Thoracic aorta (tissue), 2 donors: Measurements from ENCODE around the gene PARD3B. TPM values are rescaled to one million over a fixed set of nuclear protein-coding genes. Genes with fewer than 3 reads are reported as not detected.

Experiments
- ATAC-seq: fragments of 150-250 bp; one replicate; pipeline ENCODE4 v1.8.0; 2017; ENCODE audit warnings: low read depth; ENCODE audit not compliant: insufficient number of reproducible peaks, low FRiP score
- DNase-seq: peaks from one replicate; pipeline ENCODE4 v3.0.0-alpha.2; 2020; ENCODE audit warnings: low spot score
- H3K27ac ChIP-seq, 2 donors: fragments of 200-600 bp; sonication (generic); 1 replicate in 1 of 2; 2 replicates in 1 of 2; pipeline ENCODE4 v1.5.1; 2016; ENCODE audit warnings: mild to moderate bottlenecking in 2 of 2, moderate library complexity in 2 of 2
- H3K27me3 ChIP-seq: fragments of 200-600 bp; sonication (generic); replicated peaks from 2 replicates; pipeline ENCODE4 v1.6.0; 2016; ENCODE audit warnings: mild to moderate bottlenecking; ENCODE audit not compliant: insufficient read depth
- H3K36me3 ChIP-seq: fragments of 200-600 bp; sonication (generic); one replicate; pipeline ENCODE4 v1.5.1; 2016
- H3K4me1 ChIP-seq, 2 donors: fragments of 200-600 bp; sonication (generic); 1 replicate in 1 of 2; 2 replicates in 1 of 2; pipeline versions ENCODE4 v1.5.1 to v1.6.0; 2016; ENCODE audit warnings: low read depth in 2 of 2, mild to moderate bottlenecking in 1 of 2; ENCODE audit not compliant: control insufficient read depth in 1 of 2
- H3K4me3 ChIP-seq: fragments of 200-600 bp; sonication (generic); 2 replicates; pipeline ENCODE4 v1.5.1; 2016; ENCODE audit warnings: mild to moderate bottlenecking
- H3K9me3 ChIP-seq: fragments of 200-600 bp; sonication (generic); 2 replicates; pipeline ENCODE4 v1.5.1; 2016
- total RNA-seq, 2 donors: library from RNA; depleted of rRNA; stranded (reverse); fragments of >200 nt; gene quantifications; one replicate each; pipeline versions ENCODE4 v1.1.0 to v1.2.3, GENCODE V29; 2016
- TF ChIP-seq, protein P1 (sequence below): fragments of 200-600 bp; sonication (generic); IDR thresholded peaks from one replicate; pipeline ENCODE4 v1.5.1; 2019; ENCODE audit warnings: antibody characterized with exemption

The PARD3B gene
- total RNA-seq, 2 donors from 2014 or later, result 25.7 to 34.5 TPM

DNA sequence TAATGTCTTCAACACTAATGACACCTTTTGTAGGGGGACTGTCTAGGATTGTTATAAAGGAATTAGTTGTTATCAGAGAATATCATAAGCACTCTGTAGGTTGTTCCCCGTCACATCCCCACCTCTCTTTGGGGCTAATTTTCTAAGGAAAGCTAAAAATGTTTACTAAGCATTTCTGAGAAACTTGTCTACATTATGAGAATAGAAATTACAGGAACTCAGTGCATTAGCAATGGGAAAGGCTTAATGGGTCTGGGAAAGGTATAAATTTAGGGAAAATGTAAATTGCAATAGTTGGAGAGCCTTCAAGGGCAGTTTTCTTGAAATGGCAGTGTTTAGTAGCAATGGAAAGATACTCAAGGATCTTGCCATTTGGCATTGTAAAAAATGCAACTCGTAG, 879.8 kb downstream of the PARD3B start:
- ATAC-seq (no peak), DNase-seq (no peak)
- Histone ChIP-seq H3K36me3 (no peaks in the 10 kb centered on the region), H3K27ac (no peak overlapping the region), H3K4me3 (no peak overlapping the region), H3K4me1 (no peaks in the 10 kb centered on the region), H3K27me3 (no peaks in the 10 kb centered on the region), H3K9me3 (no peaks in the 10 kb centered on the region)
- TF ChIP-seq, protein P1, sequence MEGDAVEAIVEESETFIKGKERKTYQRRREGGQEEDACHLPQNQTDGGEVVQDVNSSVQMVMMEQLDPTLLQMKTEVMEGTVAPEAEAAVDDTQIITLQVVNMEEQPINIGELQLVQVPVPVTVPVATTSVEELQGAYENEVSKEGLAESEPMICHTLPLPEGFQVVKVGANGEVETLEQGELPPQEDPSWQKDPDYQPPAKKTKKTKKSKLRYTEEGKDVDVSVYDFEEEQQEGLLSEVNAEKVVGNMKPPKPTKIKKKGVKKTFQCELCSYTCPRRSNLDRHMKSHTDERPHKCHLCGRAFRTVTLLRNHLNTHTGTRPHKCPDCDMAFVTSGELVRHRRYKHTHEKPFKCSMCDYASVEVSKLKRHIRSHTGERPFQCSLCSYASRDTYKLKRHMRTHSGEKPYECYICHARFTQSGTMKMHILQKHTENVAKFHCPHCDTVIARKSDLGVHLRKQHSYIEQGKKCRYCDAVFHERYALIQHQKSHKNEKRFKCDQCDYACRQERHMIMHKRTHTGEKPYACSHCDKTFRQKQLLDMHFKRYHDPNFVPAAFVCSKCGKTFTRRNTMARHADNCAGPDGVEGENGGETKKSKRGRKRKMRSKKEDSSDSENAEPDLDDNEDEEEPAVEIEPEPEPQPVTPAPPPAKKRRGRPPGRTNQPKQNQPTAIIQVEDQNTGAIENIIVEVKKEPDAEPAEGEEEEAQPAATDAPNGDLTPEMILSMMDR, result no peak

- TF ChIP-seq, protein P1, result no peak
- no peak overlapping the region for H3K27ac ChIP-seq
Measured at GRCh38 chr2:205427112-205427511, 881.8 kb downstream of the PARD3B start.

GRCh38 chr2:205428811-205429210, 883.5 kb downstream of the PARD3B start:
- no peaks in the 10 kb centered on the region for H3K9me3 ChIP-seq
- no peaks in the 10 kb centered on the region for H3K36me3 ChIP-seq
- H3K4me1 ChIP-seq, result no peaks in the 10 kb centered on the region
- ATAC-seq, result no peak
- H3K27me3 ChIP-seq, result no peaks in the 10 kb centered on the region
- H3K4me3 ChIP-seq, result no peak overlapping the region
- no peak for DNase-seq
- H3K27ac ChIP-seq, result no peak overlapping the region
- TF ChIP-seq, protein P1, result no peak

More at GRCh38 chr2:205427112-205427511, 881.8 kb downstream of the PARD3B start:
- no peaks in the 10 kb centered on the region for H3K27me3 ChIP-seq
- DNase-seq, result no peak
- H3K4me1 ChIP-seq, result no peaks in the 10 kb centered on the region
- no peak for ATAC-seq
- H3K4me3 ChIP-seq, result no peak overlapping the region
- H3K36me3 ChIP-seq, result no peaks in the 10 kb centered on the region
- H3K9me3 ChIP-seq, result no peaks in the 10 kb centered on the region

GRCh38 chr2:205435970-205436369, 890.7 kb downstream of the PARD3B start:
- DNase-seq (no peak), ATAC-seq (no peak)
- no peak overlapping the region for H3K4me3 ChIP-seq
- no peaks in the 10 kb centered on the region for H3K9me3 ChIP-seq
- H3K4me1 ChIP-seq, result no peaks in the 10 kb centered on the region
- no peak overlapping the region for H3K27ac ChIP-seq
- TF ChIP-seq, protein P1, result no peak
- no peaks in the 10 kb centered on the region for H3K36me3 ChIP-seq
- H3K27me3 ChIP-seq, result no peaks in the 10 kb centered on the region

DNA sequence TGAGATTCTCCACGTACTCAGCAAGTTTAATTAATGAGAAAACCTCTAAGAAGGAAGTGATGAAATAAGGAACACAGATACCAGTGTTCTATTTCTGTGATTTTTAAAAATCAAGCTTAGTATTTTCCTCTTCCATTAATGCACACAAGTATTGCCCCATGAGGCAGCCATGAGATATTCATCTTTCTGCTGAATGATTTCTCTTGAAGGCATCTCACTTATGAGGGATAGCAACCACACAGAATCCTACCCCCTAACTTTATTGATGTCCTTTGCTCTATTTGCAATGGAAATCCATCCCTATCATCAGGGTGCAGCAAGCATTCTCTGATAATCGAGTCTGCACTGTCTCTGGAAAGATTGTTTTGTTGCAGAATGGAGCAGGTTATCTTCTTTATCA, 893.0 kb downstream of the PARD3B start:
- DNase-seq (no peak), ATAC-seq (no peak)
- no peaks in the 10 kb centered on the region for H3K9me3 ChIP-seq
- no peak overlapping the region for H3K4me3 ChIP-seq
- no peaks in the 10 kb centered on the region for H3K4me1 ChIP-seq
- H3K36me3 ChIP-seq, result no peaks in the 10 kb centered on the region
- no peak overlapping the region for H3K27ac ChIP-seq
- no peaks in the 10 kb centered on the region for H3K27me3 ChIP-seq
- TF ChIP-seq, protein P1, result no peak
